ENCODE data around the gene DSEL.

Gene DSEL

DNA sequence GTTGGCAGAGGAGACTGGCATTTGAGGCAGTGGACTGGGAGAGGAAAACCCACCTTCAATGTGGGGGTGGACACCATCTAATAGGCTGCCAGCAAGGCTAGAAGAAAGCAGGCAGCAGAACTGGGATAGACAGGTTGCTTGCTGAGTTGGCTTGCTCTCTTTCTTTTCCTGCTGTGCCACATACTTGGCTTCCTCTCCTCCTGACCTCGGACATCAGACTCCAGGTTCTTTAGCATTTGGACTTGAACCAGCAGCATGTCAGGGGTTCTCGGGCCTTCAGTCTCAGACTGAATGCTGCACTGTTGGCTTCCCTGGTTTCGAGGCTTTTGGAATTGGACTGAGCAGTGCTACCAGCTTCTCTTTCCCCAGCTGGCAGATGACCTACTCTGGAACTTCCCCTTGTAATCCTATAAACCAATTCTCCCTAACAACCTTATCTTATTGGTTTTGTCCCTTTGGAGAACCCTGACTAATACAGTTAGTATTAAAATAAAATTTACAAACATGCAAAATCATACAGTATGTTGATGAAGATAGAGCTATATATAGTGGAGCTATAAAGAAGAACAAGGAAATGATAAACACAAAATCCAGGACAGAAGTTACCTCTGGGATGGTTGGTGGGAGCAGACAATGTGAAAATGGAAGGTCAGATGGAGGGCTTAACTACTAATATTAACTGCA lies 15.9 kb downstream of the DSEL start:
- DNase-seq (ENCODE audit: low read depth in 2 of 2): no peak

- no peak for DNase-seq (ENCODE audit: low read depth in 2 of 2)
These were observed 20.1 kb downstream of the DSEL start for GRCh38 chr18:67496469-67496868.

- DNase-seq (ENCODE audit: low read depth in 2 of 2): no peak
These were observed 30.0 kb downstream of the DSEL start for GRCh38 chr18:67486534-67486933.

GRCh38 chr18:67485655-67486054 lies 30.9 kb downstream of the DSEL start:
- DNase-seq (ENCODE audit: low read depth in 2 of 2): no peak

DNA sequence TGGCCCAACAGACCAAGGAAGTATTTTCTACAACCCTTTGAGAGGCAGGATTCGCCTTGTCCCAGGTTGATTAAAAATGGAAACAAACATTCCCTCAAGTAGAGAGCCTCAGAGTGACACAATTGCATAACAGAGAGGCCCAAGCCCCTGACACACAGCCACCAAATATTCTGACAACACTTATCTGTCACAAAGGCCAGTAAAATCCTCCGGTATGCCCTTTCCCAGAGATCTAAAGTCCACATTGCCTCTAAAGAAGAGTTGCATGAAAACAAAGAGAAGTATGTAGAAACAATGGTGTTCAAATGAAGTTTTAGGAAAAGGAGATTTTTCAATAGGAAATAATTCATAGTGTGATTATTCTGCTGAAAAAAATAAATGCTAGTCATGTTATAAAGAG lies 32.1 kb downstream of the DSEL start:
- DNase-seq (ENCODE audit: low read depth in 2 of 2): no peak

GRCh38 chr18:67483952-67484351 lies 32.6 kb downstream of the DSEL start:
- no peak for DNase-seq (ENCODE audit: low read depth in 2 of 2)

- DNase-seq (ENCODE audit: low read depth in 2 of 2): no peak
These were observed 33.3 kb downstream of the DSEL start for GRCh38 chr18:67483237-67483636.

DNA sequence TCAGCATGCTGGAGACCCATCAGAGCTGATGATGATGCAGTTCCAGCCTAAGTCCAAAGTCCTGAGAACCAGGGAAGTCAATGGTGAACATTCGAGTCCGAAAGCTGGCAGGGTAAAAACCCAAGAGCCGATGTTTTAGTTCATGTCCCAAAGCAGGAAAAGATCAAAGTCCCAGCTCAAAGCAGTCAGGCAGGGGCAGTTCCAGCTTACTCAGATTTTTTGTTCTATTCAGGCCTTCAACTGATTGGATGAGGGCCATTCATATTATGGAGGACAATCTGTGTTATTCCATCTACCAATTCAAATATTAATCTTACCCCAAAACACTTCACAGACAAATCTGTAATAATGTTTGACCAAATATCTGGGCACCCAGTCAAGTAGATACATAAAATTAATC lies 38.3 kb downstream of the DSEL start:
- no peak for DNase-seq (ENCODE audit: low read depth in 2 of 2)

- no peak for DNase-seq (ENCODE audit: low read depth in 2 of 2)
These were observed 39.0 kb downstream of the DSEL start for GRCh38 chr18:67477522-67477921.

DNA sequence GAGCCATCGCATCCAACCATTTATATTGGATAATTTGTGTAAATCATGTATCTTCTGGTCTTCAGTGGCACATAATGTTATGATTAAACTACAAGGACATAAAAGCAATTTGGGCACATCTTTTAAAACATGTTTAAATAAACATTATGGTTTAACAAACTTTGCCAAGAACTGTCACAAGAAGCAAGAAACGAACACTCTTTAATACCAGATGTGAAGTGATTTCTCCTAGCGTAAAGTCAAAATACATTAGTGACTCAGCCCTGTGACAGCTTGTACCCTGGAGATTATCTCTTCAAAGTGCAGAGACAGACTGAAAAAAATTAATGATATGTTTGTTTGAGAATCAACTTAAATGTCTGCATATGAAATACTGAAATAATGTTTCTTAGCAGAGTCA lies 39.9 kb downstream of the DSEL start:
- DNase-seq (ENCODE audit: low read depth in 2 of 2): no peak

DNA sequence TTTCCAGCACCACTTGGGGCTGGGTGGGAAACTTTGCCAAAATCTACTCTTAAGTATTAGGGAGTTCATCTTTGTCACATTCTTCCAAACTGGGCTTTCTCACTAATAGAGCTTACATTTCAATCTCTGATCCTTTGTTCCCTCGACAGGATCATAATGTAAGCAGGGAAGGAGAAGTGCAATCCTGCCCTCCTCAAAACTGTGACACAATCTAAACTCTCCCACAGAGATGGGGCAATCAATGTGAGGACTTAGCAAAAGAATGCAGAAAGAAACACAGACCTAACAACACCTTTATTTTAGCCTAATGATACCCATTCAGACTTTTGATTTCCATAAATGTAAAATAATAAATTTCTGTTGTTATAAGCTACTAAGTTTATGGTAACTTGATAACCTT lies 40.8 kb downstream of the DSEL start:
- no peak for DNase-seq (ENCODE audit: low read depth in 2 of 2)

- no peak for DNase-seq (ENCODE audit: low read depth in 2 of 2)
These were observed 48.5 kb downstream of the DSEL start for GRCh38 chr18:67468038-67468437.

DNA sequence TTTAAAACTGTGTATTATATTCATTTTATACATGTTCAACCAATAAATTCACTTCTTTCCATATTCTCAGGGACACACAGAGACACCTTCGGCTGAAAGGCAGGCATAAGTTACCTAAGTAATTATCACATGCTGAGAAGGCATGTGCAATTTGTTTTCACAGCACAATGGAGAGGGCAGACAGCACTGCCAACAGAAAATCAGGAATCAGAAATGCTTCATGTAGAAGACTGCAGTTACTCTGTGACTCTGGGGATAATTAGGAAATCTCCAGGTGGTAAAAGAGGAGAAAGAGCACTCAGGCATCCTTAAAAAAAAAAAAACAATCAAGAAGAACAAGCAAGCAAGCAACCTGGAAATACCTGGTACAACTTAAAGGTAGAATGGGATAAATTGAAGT lies 49.3 kb downstream of the DSEL start:
- no peak for DNase-seq (ENCODE audit: low read depth in 2 of 2)

DNA sequence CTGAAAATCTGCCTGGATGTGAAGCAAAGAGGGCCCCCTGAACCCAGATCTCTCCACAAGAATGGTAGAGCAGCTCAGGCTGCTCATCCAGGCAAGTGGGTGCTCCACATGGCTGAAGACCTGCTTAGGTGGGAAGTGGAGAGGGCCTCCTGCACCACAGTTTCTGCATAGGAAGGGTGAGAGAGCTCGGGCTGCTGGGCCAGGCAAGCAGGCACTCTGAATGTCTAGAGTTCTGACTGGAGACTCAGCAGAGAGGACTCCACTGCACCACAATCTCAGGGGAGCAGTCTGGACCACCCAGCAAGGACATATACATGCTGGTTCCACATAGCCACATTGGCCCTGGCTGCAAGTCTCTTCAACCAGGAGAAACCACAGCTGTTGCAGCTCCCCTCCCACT lies 52.0 kb downstream of the DSEL start:
- no peak for DNase-seq (ENCODE audit: low read depth in 2 of 2)

DNA sequence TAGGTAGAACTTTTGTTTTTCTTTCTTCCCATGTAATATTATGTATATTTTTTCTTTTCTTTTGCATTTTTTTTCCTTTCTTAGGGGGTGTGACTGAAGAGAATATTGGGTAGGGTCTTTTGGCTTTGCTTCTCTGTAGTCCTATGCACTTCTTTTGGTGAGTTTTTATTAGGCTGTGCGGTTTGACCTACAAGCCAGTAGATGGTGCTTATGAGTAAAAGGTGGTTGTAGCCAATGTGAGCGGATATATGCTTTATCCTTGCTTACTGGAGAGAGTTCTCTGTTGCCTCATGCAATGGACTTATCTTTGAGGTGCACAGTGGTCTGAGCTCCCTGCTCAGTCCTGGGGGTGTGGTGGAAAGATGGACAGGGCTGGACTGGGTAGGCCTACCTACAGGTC lies 52.7 kb downstream of the DSEL start:
- DNase-seq (ENCODE audit: low read depth in 2 of 2): no peak

DNA sequence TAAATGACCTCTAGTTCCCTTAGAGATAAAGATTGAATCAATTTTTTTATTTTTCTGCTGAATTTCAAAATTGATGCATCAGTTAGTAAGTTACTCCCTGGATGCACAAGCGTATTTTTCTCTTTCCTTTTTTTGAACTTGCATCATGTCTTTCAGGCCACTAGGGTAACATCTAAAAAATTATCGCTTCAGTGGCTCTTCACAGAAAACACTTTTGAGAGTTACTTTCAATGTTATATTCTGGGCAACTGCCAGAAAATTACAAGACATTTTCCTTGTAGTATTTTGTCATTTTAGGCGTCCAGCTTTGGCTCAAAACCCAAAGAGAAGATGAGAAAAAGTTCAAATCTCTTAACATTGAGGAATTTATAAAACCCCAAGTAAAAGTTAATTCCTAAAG lies 59.8 kb downstream of the DSEL start:
- no peak for DNase-seq (ENCODE audit: low read depth in 2 of 2)

Data from stimulated activated CD4-positive, alpha-beta T cell treated with anti-CD3 and anti-CD28 coated beads, Interleukin-1b, Interleukin-23, amount 100 ng/mL, for 1 hour (primary cell).